ENCODE results near the gene CNOT4. TPM values are rescaled to one million over a fixed set of nuclear protein-coding genes. Genes with fewer than 3 reads are reported as not detected.

CNOT4 gene, protein sequence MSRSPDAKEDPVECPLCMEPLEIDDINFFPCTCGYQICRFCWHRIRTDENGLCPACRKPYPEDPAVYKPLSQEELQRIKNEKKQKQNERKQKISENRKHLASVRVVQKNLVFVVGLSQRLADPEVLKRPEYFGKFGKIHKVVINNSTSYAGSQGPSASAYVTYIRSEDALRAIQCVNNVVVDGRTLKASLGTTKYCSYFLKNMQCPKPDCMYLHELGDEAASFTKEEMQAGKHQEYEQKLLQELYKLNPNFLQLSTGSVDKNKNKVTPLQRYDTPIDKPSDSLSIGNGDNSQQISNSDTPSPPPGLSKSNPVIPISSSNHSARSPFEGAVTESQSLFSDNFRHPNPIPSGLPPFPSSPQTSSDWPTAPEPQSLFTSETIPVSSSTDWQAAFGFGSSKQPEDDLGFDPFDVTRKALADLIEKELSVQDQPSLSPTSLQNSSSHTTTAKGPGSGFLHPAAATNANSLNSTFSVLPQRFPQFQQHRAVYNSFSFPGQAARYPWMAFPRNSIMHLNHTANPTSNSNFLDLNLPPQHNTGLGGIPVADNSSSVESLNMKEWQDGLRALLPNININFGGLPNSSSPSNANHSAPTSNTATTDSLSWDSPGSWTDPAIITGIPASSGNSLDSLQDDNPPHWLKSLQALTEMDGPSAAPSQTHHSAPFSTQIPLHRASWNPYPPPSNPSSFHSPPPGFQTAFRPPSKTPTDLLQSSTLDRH
- 8.5 and 14.9 TPM in 2 replicates for total RNA-seq
- polyA plus RNA-seq: 15.9 and 16.1 TPM in 2 replicates
- 10.0 and 10.9 TPM in 2 replicates for polyA plus RNA-seq (2012)
- 5.4 and 10.1 TPM in 2 replicates for polyA minus RNA-seq (ENCODE audit: low replicate concordance)

DNA sequence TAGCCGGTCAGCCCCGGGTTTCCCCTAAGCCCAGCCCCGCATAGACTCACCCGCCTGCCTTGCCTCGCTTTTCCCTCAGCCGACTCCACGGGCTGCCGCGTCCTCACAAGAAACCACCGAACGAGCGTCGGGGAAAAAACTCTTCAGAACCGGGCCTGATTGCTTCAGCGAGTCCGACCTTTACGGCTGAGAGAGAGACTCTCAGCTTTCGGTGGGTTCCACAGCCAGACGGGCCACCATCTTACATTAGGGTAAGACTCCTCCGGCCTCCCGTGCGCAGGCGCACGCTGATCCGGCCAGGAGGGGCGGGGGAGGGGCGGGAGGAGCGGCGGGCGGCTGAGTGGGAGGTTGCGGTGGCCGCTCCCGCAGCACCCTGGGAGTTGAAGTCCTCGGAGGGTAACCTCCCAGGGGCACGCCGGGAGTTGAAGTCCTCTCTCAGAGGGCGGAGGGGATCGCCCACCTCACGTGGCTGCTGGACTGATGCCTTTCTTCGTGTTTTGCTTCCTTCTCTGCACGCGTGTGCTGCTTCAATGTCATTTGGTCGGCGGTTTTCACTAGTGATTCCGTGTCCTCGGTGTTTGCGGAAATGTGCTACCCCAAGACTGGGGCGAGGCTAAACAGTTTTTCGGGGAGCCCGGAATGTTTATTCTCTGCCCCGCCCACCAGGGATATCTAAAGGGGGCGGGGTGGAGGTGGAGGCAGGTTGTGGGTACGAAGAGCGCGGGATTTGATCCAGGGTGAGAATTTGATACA is at the start of gene CNOT4:
TSS of gene CNOT4 (minus strand) at position 264 of the 753 bp plus-strand sequence. CDS start 71,771 bp downstream, outside the sequence.
- peak within 1 kb of the TSS; percentile 97 for H3K9ac ChIP-seq (ENCODE audit: insufficient read depth, low read length)
- H3K36me3 ChIP-seq (ENCODE audit: control insufficient read depth, insufficient read depth, low read length): no peaks in the 10 kb centered on the region
- peak within 1 kb of the TSS; percentile 91 to 99 (median 95) for H3K4me3 ChIP-seq (replicated peaks in 1 of 4; ENCODE audit: control extremely low read depth in 1 of 4, insufficient read depth in 1 of 4, low read depth in 3 of 4, low read length in 4 of 4)
- TF ChIP-seq EZH2 (IDR thresholded peaks at IDR 0.05; ENCODE audit: low read length, missing control alignments): no peak
- TF ChIP-seq, protein P1, sequence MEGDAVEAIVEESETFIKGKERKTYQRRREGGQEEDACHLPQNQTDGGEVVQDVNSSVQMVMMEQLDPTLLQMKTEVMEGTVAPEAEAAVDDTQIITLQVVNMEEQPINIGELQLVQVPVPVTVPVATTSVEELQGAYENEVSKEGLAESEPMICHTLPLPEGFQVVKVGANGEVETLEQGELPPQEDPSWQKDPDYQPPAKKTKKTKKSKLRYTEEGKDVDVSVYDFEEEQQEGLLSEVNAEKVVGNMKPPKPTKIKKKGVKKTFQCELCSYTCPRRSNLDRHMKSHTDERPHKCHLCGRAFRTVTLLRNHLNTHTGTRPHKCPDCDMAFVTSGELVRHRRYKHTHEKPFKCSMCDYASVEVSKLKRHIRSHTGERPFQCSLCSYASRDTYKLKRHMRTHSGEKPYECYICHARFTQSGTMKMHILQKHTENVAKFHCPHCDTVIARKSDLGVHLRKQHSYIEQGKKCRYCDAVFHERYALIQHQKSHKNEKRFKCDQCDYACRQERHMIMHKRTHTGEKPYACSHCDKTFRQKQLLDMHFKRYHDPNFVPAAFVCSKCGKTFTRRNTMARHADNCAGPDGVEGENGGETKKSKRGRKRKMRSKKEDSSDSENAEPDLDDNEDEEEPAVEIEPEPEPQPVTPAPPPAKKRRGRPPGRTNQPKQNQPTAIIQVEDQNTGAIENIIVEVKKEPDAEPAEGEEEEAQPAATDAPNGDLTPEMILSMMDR (conservative IDR thresholded peaks at IDR 0.05 in 1 of 2, IDR thresholded peaks at IDR 0.05 in 1 of 2; ENCODE audit: low read depth in 1 of 2, low read length in 2 of 2): no peak
- DNase-seq (ENCODE audit: low read depth in 2 of 2): peak; percentile 93 to 94
- H3K27me3 ChIP-seq (ENCODE audit: control insufficient read depth, insufficient read depth, low read length): no peaks in the 10 kb centered on the region
- peak within 1 kb of the TSS; percentile 95 for H3K27ac ChIP-seq (ENCODE audit: insufficient read depth, low read length)
- H2AFZ ChIP-seq (ENCODE audit: low read length): peak within 1 kb of the TSS; percentile 98
- H3K4me2 ChIP-seq (ENCODE audit: extremely low read depth, insufficient read depth, low read length): peak within 1 kb of the TSS; percentile 92
- H4K20me1 ChIP-seq (ENCODE audit: control insufficient read depth, extremely low read depth, insufficient read depth, low read length): no peaks in the 10 kb centered on the region
- H3K9me3 ChIP-seq (ENCODE audit: control insufficient read depth, insufficient read depth, low read depth, low read length): no peaks in the 10 kb centered on the region
- H3K79me2 ChIP-seq (ENCODE audit: control insufficient read depth, insufficient read depth, low read length): peaks cover 42% of the 10 kb centered on the region
- no peaks in the 10 kb centered on the region for H3K4me1 ChIP-seq (ENCODE audit: control insufficient read depth, extremely low read depth, insufficient read depth, low read length)

DNA sequence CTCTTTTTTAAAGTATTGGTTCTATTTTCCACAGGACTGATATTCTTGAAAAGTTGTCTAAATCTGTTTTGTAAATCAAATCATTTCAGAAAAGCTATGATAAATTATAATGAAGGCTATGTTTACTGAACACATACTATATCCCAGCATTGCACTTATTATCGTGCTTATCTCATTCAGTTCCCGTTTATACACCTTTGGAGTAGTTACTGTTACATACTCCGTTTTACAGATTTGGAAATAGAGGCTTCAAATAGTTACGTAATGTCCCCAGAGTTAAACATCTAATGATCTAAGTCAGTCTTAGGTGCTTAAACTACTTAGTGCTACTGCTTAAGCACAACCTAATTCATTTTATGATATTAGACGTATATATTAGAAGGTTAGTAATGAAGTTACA is 49.0 kb upstream of the CNOT4 start:
- peak overlapping the region; percentile 91 for H2AFZ ChIP-seq (ENCODE audit: low read length)
- no peak for DNase-seq (ENCODE audit: low read depth in 2 of 2)
- no peaks in the 10 kb centered on the region for H3K9me3 ChIP-seq (ENCODE audit: control insufficient read depth, insufficient read depth, low read depth, low read length)
- H3K36me3 ChIP-seq (ENCODE audit: control insufficient read depth, insufficient read depth, low read length): no peaks in the 10 kb centered on the region
- no peaks in the 10 kb centered on the region for H3K27me3 ChIP-seq (ENCODE audit: control insufficient read depth, insufficient read depth, low read length)
- no peak for TF ChIP-seq EZH2 (IDR thresholded peaks at IDR 0.05; ENCODE audit: low read length, missing control alignments)
- TF ChIP-seq, protein P1 (conservative IDR thresholded peaks at IDR 0.05 in 1 of 2, IDR thresholded peaks at IDR 0.05 in 1 of 2; ENCODE audit: low read depth in 1 of 2, low read length in 2 of 2): no peak
- peaks cover 50% of the 10 kb centered on the region for H3K79me2 ChIP-seq (ENCODE audit: control insufficient read depth, insufficient read depth, low read length)
- peak overlapping the region; percentile 78 to 92 (median 83) for H3K4me3 ChIP-seq (replicated peaks in 1 of 4; ENCODE audit: control extremely low read depth in 1 of 4, insufficient read depth in 1 of 4, low read depth in 3 of 4, low read length in 4 of 4)
- H3K27ac ChIP-seq (ENCODE audit: insufficient read depth, low read length): peak overlapping the region; percentile 91
- no peaks in the 10 kb centered on the region for H4K20me1 ChIP-seq (ENCODE audit: control insufficient read depth, extremely low read depth, insufficient read depth, low read length)
- H3K9ac ChIP-seq (ENCODE audit: insufficient read depth, low read length): peak overlapping the region; percentile 67
- H3K4me1 ChIP-seq (ENCODE audit: control insufficient read depth, extremely low read depth, insufficient read depth, low read length): no peaks in the 10 kb centered on the region
- peak overlapping the region; percentile 88 for H3K4me2 ChIP-seq (ENCODE audit: extremely low read depth, insufficient read depth, low read length)

Measured in fibroblast of lung (primary cell).